ENCODE data around the gene C2CD2. TPM values are rescaled to one million over a fixed set of nuclear protein-coding genes. Genes with fewer than 3 reads are reported as not detected.

The C2CD2 gene
- total and polyA plus RNA-seq, 10 of the 15 experiments (the other 5 are each of a cell fraction or from before 2014, with no cell fraction given): 2.2 to 30.9 (median 9.9) TPM

DNA sequence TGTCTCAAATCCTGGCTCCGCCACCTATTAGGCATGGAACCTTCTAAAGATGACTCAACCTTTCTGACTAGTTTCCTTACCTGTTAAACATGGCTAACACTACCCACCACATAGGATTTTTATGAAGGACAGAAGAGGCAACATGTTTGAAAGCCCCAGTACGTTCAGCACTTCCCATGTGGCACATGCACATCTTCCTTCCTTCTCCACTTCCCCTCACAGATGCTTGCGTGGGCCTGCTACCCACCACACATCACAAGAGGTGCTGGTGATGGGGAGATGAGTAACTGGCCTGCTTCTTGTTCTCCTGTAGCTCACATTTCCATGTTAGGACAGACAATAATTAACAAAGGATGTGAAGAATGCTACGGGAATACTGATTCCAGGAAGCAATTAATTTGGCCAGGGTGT lies 49.2 kb upstream of the C2CD2 start:
- H3K36me3 ChIP-seq (ENCODE audit: control insufficient read depth in 2 of 2, insufficient read depth in 2 of 2, low read length in 1 of 2): peaks cover 0 to 14% of the 10 kb centered on the region in 2 experiments; a peak in 2 of 4 replicates
- H3K4me2 ChIP-seq (ENCODE audit: control insufficient read depth, insufficient read depth): peak overlapping the region; percentile 48
- peaks cover 56% of the 10 kb centered on the region for H3K79me2 ChIP-seq (ENCODE audit: control insufficient read depth, insufficient read depth, low read length)
- H2AFZ ChIP-seq (ENCODE audit: control insufficient read depth, low read depth, low read length): peak overlapping the region; percentile 24; the same call in 1 of the 2 replicates
- peak overlapping the region; percentile 79 for H3K27ac ChIP-seq (ENCODE audit: control insufficient read depth, insufficient read depth)
- SMC1A ChIA-PET (ENCODE audit: uncharacterized antibody, unreplicated experiment): interaction anchor here (0.9 to 1.6 kb wide), 5 partner anchors 9 to 114 kb away, joined by 3 to 5 read pairs (median 4); no protein-coding TSS in a partner anchor
- DNase-seq (ENCODE audit: low read depth, low spot score) (no peak), ATAC-seq (peak; percentile 50), FAIRE-seq (no peak)
- WGBS (ENCODE audit: insufficient coverage, insufficient replicate concordance, low lambda C conversion rate, missing lambda C conversion rate): 26% methylated on average over 4 of the region's 4 CpGs
- peak overlapping the region; percentile 55; the same call in 1 of the 2 replicates for H3K9ac ChIP-seq (ENCODE audit: control insufficient read depth, insufficient read depth, low read length)
- peaks cover 20% of the 10 kb centered on the region for H3K4me1 ChIP-seq (ENCODE audit: control insufficient read depth, insufficient read depth, low read length)
- no peaks in the 10 kb centered on the region for H3K27me3 ChIP-seq (replicated peaks in 1 of 2; ENCODE audit: control insufficient read depth in 2 of 2, insufficient read depth in 2 of 2, low read length in 1 of 2)
- intact Hi-C loops (cut with micrococcal nuclease; ENCODE audit: unreplicated experiment): loop anchor here (2.0 to 10.0 kb wide), 4 partner anchors 51 to 638 kb away; partner anchors contain the start of genes C2CD2 and MX2
- POLR2A ChIA-PET: interaction anchor here (0.8 to 1.4 kb wide), 4 partner anchors 16 to 127 kb away, joined by 3 to 9 read pairs (median 4); no protein-coding TSS in a partner anchor
- H3K4me3 ChIP-seq: peak overlapping the region; percentile 50; the same call in 1 of the 2 replicates
- TSS peak; percentile 86 for BruUV-seq (replicated peaks)
- RAD21 ChIA-PET (ENCODE audit: unreplicated experiment): interaction anchor here (1.2 to 1.5 kb wide), 4 partner anchors 50 to 115 kb away, joined by 5 to 7 read pairs (median 6); no protein-coding TSS in a partner anchor
- H4K20me1 ChIP-seq (ENCODE audit: control insufficient read depth, insufficient read depth): no peaks in the 10 kb centered on the region
- no peaks in the 10 kb centered on the region for H3K9me3 ChIP-seq (replicated peaks; ENCODE audit: control insufficient read depth, insufficient read depth, low read length)
- TF ChIP-seq ZNF207 (IDR thresholded peaks at IDR 0.05; ENCODE audit: borderline replicate concordance) (no peak), ZSCAN29 (IDR thresholded peaks at IDR 0.05) (no peak), BHLHE40 (IDR thresholded peaks at IDR 0.05; ENCODE audit: borderline replicate concordance in 1 of 2, low read depth in 2 of 2, low read length in 1 of 2) (peak; percentile 49 to 52; a peak in 1 of 4 replicates), SPI1 (IDR thresholded peaks at IDR 0.05; ENCODE audit: borderline replicate concordance, insufficient read depth, low read depth, low read length) (peak; percentile 72), WRNIP1 (IDR thresholded peaks at IDR 0.05; ENCODE audit: borderline replicate concordance, low read depth, low read length) (no peak), ZBED1 (IDR thresholded peaks at IDR 0.05; ENCODE audit: borderline replicate concordance) (0 out of 2 replicates have a peak, but pooled peaks have one; percentile 3)
- TF ChIP-seq, protein P1, sequence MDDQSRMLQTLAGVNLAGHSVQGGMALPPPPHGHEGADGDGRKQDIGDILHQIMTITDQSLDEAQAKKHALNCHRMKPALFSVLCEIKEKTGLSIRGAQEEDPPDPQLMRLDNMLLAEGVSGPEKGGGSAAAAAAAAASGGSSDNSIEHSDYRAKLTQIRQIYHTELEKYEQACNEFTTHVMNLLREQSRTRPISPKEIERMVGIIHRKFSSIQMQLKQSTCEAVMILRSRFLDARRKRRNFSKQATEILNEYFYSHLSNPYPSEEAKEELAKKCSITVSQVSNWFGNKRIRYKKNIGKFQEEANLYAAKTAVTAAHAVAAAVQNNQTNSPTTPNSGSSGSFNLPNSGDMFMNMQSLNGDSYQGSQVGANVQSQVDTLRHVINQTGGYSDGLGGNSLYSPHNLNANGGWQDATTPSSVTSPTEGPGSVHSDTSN (IDR thresholded peaks at IDR 0.05; ENCODE audit: insufficient replicate concordance, low read depth, low read length): peak; percentile 5
- in situ Hi-C loops (cut with MboI): loop anchor here (5.0 kb wide), 1 partner anchor 76 kb away; no protein-coding TSS in a partner anchor
- CTCF ChIA-PET: interaction anchor here (0.7 to 1.4 kb wide), 3 partner anchors 46 to 142 kb away, joined by 3 to 4 read pairs (median 3); no protein-coding TSS in a partner anchor

Measured in GM12878 (cell line).